A549 (cell line): ENCODE results near the gene RPL28. TPM values are rescaled to one million over a fixed set of nuclear protein-coding genes. Genes with fewer than 3 reads are reported as not detected.
A peak's percentile ranks its signal among the peaks of the same experiment; 100 is the strongest.

ENCODE experiments used
- ATAC-seq, 2 experiments: fragments of 200-7000 bp in 1 of 2; fragments of >200 bp in 1 of 2; cut with Nextera tagmentation in 1 of 2; cut with Tn5 transposase in 1 of 2; 3 replicates each; pipeline versions ENCODE4 v1.8.0 to v1.9.1; 2018 to 2020; ENCODE audit warnings: mild to moderate bottlenecking in 1 of 2, moderate library complexity in 1 of 2
- CTCF ChIA-PET: fragments of 300-600 bp; sonication (Branson Sonifier 250); formaldehyde crosslinking; extraction: SDS; loops from one replicate; lab custom pipeline; 2021; ENCODE audit warnings: antibody characterized with exemption, inconsistent platforms; lab: Yijun Ruan, JAX
- POLR2A ChIA-PET: fragments of 350-600 bp; formaldehyde crosslinking; extraction: SDS; loops from one replicate; lab custom pipeline; 2021; ENCODE audit warnings: antibody characterized with exemption, inconsistent platforms; lab: Yijun Ruan, JAX
- DNase-seq, 2 experiments: peaks; one replicate each; pipeline versions ENCODE4 v3.0.0 to v3.0.0-alpha.2; 2011 to 2016; ENCODE audit warnings: low read depth in 1 of 2, low spot score in 1 of 2
- FAIRE-seq: peaks from 2 replicates; lab custom pipeline; 2011; peaks lifted over from hg19 to GRCh38; lab: Jason Lieb, UNC
- H3K27ac ChIP-seq, 2 experiments: fragments of >200 bp; sonication (Bioruptor Twin); formaldehyde crosslinking; 3 replicates each; pipeline ENCODE4 v1.5.1; 2016 to 2017
- H3K4me1 ChIP-seq: fragments of >200 bp; sonication (Bioruptor Twin); formaldehyde crosslinking; 3 replicates; pipeline ENCODE4 v1.6.1; 2016
- H3K4me2 ChIP-seq: fragments of >200 bp; sonication (Bioruptor Twin); formaldehyde crosslinking; 3 replicates; pipeline ENCODE4 v1.6.1; 2016
- H3K4me3 ChIP-seq: fragments of >200 bp; sonication (Bioruptor Twin); formaldehyde crosslinking; 3 replicates; pipeline ENCODE4 v1.5.1; 2016
- H3K9me3 ChIP-seq: fragments of >200 bp; sonication (Bioruptor Twin); formaldehyde crosslinking; 3 replicates; pipeline ENCODE4 v1.6.1; 2016
- EHF ChIP-seq: fragments of 250-450 bp; sonication (Bioruptor Pico); IDR thresholded peaks from 2 replicates; pipeline ENCODE4 v1.5.0; 2020; ENCODE audit warnings: mild to moderate bottlenecking
- FOSL2 ChIP-seq, 2 experiments: fragments of 450-650 bp in 1 of 2; fragments of >200 bp in 1 of 2; sonication (Bioruptor Twin) in 1 of 2; formaldehyde crosslinking; IDR thresholded peaks; 2 replicates each; pipeline versions ENCODE4 v1.5.0 to v1.6.1; 2016 to 2020; ENCODE audit warnings: mild to moderate bottlenecking in 1 of 2, moderate library complexity in 1 of 2
- HDAC2 ChIP-seq: fragments of 200-600 bp; sonication (generic); IDR thresholded peaks from 2 replicates; pipeline ENCODE4 v1.6.1; 2016
- MAZ ChIP-seq: fragments of 150-350 bp; IDR thresholded peaks from 2 replicates; pipeline ENCODE4 v1.6.1; 2014; ENCODE audit warnings: antibody characterized with exemption, low read depth, low read length, borderline replicate concordance
- POLR2A ChIP-seq: IDR thresholded peaks from 2 replicates; pipeline ENCODE4 v1.6.1; 2012; ENCODE audit warnings: mild to moderate bottlenecking, low read length
- RAD21 ChIP-seq, 2 experiments: fragments of >200 bp in 1 of 2; sonication (Bioruptor Twin) in 1 of 2; formaldehyde crosslinking in 1 of 2; IDR thresholded peaks in 1 of 2; conservative IDR thresholded peaks in 1 of 2; 2 replicates in 1 of 2; 3 replicates in 1 of 2; pipeline ENCODE4 v1.6.1; 2012 to 2018; ENCODE audit warnings: inconsistent platforms in 1 of 2
- RARB ChIP-seq: fragments of 250-450 bp; sonication (Bioruptor Pico); IDR thresholded peaks from 2 replicates; pipeline ENCODE4 v1.8.0; 2021; ENCODE audit warnings: mild to moderate bottlenecking, moderate library complexity
- REST ChIP-seq: fragments of 200-600 bp; sonication (generic); IDR thresholded peaks from 2 replicates; pipeline ENCODE4 v1.6.1; 2016; ENCODE audit warnings: antibody characterized with exemption, mild to moderate bottlenecking, moderate library complexity
- SMC3 ChIP-seq: fragments of >200 bp; sonication (Bioruptor Twin); formaldehyde crosslinking; IDR thresholded peaks from 3 replicates; pipeline ENCODE4 v1.6.1; 2018; ENCODE audit warnings: inconsistent platforms
- ZNF302 ChIP-seq: fragments of 250-450 bp; sonication (Bioruptor Pico); IDR thresholded peaks from 2 replicates; pipeline ENCODE4 v1.9.0; 2021; ENCODE audit warnings: inconsistent platforms, mild to moderate bottlenecking, moderate library complexity
- WGBS: methylation state at CpG from one replicate; pipeline ENCODE4 v1.1.6; 2017; ENCODE audit errors: missing lambda C conversion rate; 5-methylcytosine and 5-hydroxymethylcytosine counted together
- polyA plus RNA-seq, 4 experiments: library from polyadenylated mRNA; depleted of rRNA in 3 of 4; stranded (reverse); fragments of >200 nt; fragmentation: RNase III in 1 of 4; extraction: RNeasy Plus Mini Kit Qiagen cat#74134 plus additional on column Dnase treatment in 1 of 4; gene quantifications; 2 replicates in 3 of 4; 3 replicates in 1 of 4; pipeline ENCODE4 v1.2.3, GENCODE V29; 2011 to 2017

The RPL28 gene
- polyA plus RNA-seq, 2 of the 4 experiments (the other 2 are of a cell fraction), result 329 to 2,037 TPM

GRCh38 chr19:55431183-55431582, 45.5 kb downstream of the RPL28 start:
- ATAC-seq, result no peak
- 13% methylated on average over 1 of the region's 1 CpG for WGBS
- CTCF ChIA-PET, result interaction anchor here (0.9 to 1.1 kb wide), 2 partner anchors 13 to 139 kb away, joined by 3 read pairs; no protein-coding TSS in a partner anchor
- no peak for FAIRE-seq
- H3K27ac ChIP-seq, result no peak overlapping the region
- POLR2A ChIA-PET, result no interaction called here
- no peak overlapping the region for H3K4me2 ChIP-seq
- no peaks in the 10 kb centered on the region for H3K4me1 ChIP-seq
- DNase-seq, result no peak
- H3K9me3 ChIP-seq, result peaks cover 3% of the 10 kb centered on the region; the same call in 1 of the 3 replicates
- no peak overlapping the region for H3K4me3 ChIP-seq
- TF ChIP-seq FOSL2 (IDR thresholded peaks at IDR 0.05) (no peak), FOSL2 (CRISPR knock-in tag; IDR thresholded peaks at IDR 0.05) (no peak)

GRCh38 chr19:55432241-55432959, 46.7 kb downstream of the RPL28 start:
- Histone ChIP-seq H3K27ac (no peak overlapping the region), H3K4me1 (0 out of 3 replicates have a peak, but pooled peaks cover under 1% of the 10 kb centered on the region), H3K4me2 (no peak overlapping the region), H3K9me3 (peaks cover 3% of the 10 kb centered on the region; the same call in 1 of the 3 replicates), H3K4me3 (no peak overlapping the region)
- ChIA-PET CTCF (interaction anchor here (0.6 to 1.5 kb wide), 4 partner anchors 14 to 233 kb away, joined by 3 to 5 read pairs (median 3); no protein-coding TSS in a partner anchor), POLR2A (no interaction called here)
- WGBS, result 43% methylated on average over 14 of the region's 14 CpGs
- no peak for FAIRE-seq
- ATAC-seq, result 0 out of 6 replicates have a peak, but pooled peaks of 1 of the 2 experiments have one; percentile 12
- no peak for DNase-seq
- TF ChIP-seq EHF (CRISPR knock-in tag) (no peak), FOSL2 (IDR thresholded peaks at IDR 0.05) (no peak), FOSL2 (CRISPR knock-in tag; IDR thresholded peaks at IDR 0.05) (peak; percentile 69; the same call in 1 of the 2 replicates)

- no peak for FAIRE-seq
- CTCF ChIA-PET, result interaction anchor here (0.6 to 1.5 kb wide), 2 partner anchors 15 to 1488 kb away, joined by 3 to 5 read pairs; no protein-coding TSS in a partner anchor
- no peak overlapping the region for H3K27ac ChIP-seq
These were observed 47.6 kb downstream of the RPL28 start for GRCh38 chr19:55433292-55433691.

GRCh38 chr19:55434356-55434919, 48.7 kb downstream of the RPL28 start:
- ChIA-PET CTCF (no interaction called here), POLR2A (no interaction called here)
- ATAC-seq (no peak), FAIRE-seq (peak; percentile 28), DNase-seq (no peak)
- Histone ChIP-seq H3K4me3 (no peak overlapping the region), H3K4me2 (no peak overlapping the region), H3K27ac (no peak overlapping the region), H3K9me3 (peaks cover 3% of the 10 kb centered on the region; the same call in 1 of the 3 replicates), H3K4me1 (0 out of 3 replicates have a peak, but pooled peaks cover 3% of the 10 kb centered on the region)
- TF ChIP-seq HDAC2 (no peak), MAZ (no peak), POLR2A (no peak), SMC3 (no peak), REST (no peak), ZNF302 (CRISPR knock-in tag) (no peak)
- 14% methylated on average over 4 of the region's 4 CpGs for WGBS

More at GRCh38 chr19:55433292-55433691, 47.6 kb downstream of the RPL28 start:
- Histone ChIP-seq H3K4me1 (0 out of 3 replicates have a peak, but pooled peaks cover 3% of the 10 kb centered on the region), H3K9me3 (peaks cover 3% of the 10 kb centered on the region; the same call in 1 of the 3 replicates), H3K4me2 (no peak overlapping the region), H3K4me3 (no peak overlapping the region)
- TF ChIP-seq RAD21 (conservative IDR thresholded peaks at IDR 0.05 in 1 of 2, IDR thresholded peaks at IDR 0.05 in 1 of 2) (no peak), RARB (CRISPR knock-in tag) (no peak)
- no peak for ATAC-seq
- DNase-seq, result no peak
- POLR2A ChIA-PET, result no interaction called here
- 71% methylated on average over 29 of the region's 48 CpGs for WGBS
